Sigmoid colon (tissue), 4 donors: ENCODE data around the gene LSM11.

Experiments used
- CTCF ChIP-seq, 4 experiments: fragments of 450-650 bp in 3 of 4; fragments of 200-600 bp in 1 of 4; IDR thresholded peaks; one replicate each; pipeline ENCODE4 v1.5.1; 2016 to 2019; ENCODE audit warnings: antibody characterized with exemption in 4 of 4, mild to moderate bottlenecking in 3 of 4, moderate library complexity in 2 of 4
- EP300 ChIP-seq, 4 donors: sonication (generic); formaldehyde crosslinking; IDR thresholded peaks; one replicate each; pipeline ENCODE4 v1.6.1; 2017; ENCODE audit warnings: antibody characterized with exemption in 4 of 4
- POLR2A ChIP-seq, 2 donors: fragments of 450-650 bp; IDR thresholded peaks; one replicate each; pipeline ENCODE4 v1.6.1; 2016; ENCODE audit warnings: antibody characterized with exemption in 2 of 2, mild to moderate bottlenecking in 2 of 2, moderate library complexity in 2 of 2

GRCh38 chr5:157731272-157732129, 12.0 kb upstream of the LSM11 start, which contains the start of gene THG1L:
- TF ChIP-seq CTCF (IDR thresholded peaks at IDR 0.05) (no peak), EP300 (IDR thresholded peaks at IDR 0.05) (no peak), POLR2A (IDR thresholded peaks at IDR 0.05) (peak in 1 of 2 donors; percentile 19)
